ENCODE data around the gene NPTXR. TPM values are rescaled to one million over a fixed set of nuclear protein-coding genes. Genes with fewer than 3 reads are reported as not detected.

The NPTXR gene
- total RNA-seq, 1 donor from 2014 or later, result 4.8 TPM

GRCh38 chr22:38874529-38875222 lies 30.8 kb upstream of the NPTXR start:
- Mint-ChIP-seq H3K4me3 (ENCODE audit: unreplicated experiment) (no peak overlapping the region), H3K27me3 (ENCODE audit: unreplicated experiment) (peaks cover 34% of the 10 kb centered on the region)

GRCh38 chr22:38873469-38874411 lies 29.9 kb upstream of the NPTXR start:
- Mint-ChIP-seq H3K36me3 (ENCODE audit: unreplicated experiment) (peaks cover 3% of the 10 kb centered on the region), H3K4me1 (ENCODE audit: unreplicated experiment) (peaks cover 23% of the 10 kb centered on the region), H3K9me3 (ENCODE audit: unreplicated experiment) (no peaks in the 10 kb centered on the region), H3K4me3 (ENCODE audit: unreplicated experiment) (peak overlapping the region; percentile 92), H3K27ac (ENCODE audit: unreplicated experiment) (peak overlapping the region; percentile 98), H3K27me3 (ENCODE audit: unreplicated experiment) (peaks cover 27% of the 10 kb centered on the region)
- peak; percentile 53 for DNase-seq (ENCODE audit: extremely low spot score, unreplicated experiment)
- TF ChIP-seq CTCF (IDR thresholded peaks at IDR 0.05), result no peak

More at GRCh38 chr22:38874529-38875222, 30.8 kb upstream of the NPTXR start:
- H3K27ac Mint-ChIP-seq (ENCODE audit: unreplicated experiment), result no peak overlapping the region
- peaks cover 23% of the 10 kb centered on the region for H3K4me1 Mint-ChIP-seq (ENCODE audit: unreplicated experiment)
- peaks cover 3% of the 10 kb centered on the region for H3K36me3 Mint-ChIP-seq (ENCODE audit: unreplicated experiment)
- peak; percentile 32 for DNase-seq (ENCODE audit: extremely low spot score, unreplicated experiment)
- H3K9me3 Mint-ChIP-seq (ENCODE audit: unreplicated experiment), result no peaks in the 10 kb centered on the region
- TF ChIP-seq CTCF (IDR thresholded peaks at IDR 0.05), result no peak

- Mint-ChIP-seq H3K36me3 (ENCODE audit: unreplicated experiment) (peaks cover 3% of the 10 kb centered on the region), H3K9me3 (ENCODE audit: unreplicated experiment) (no peaks in the 10 kb centered on the region), H3K27ac (ENCODE audit: unreplicated experiment) (peak overlapping the region; percentile 98), H3K4me1 (ENCODE audit: unreplicated experiment) (peaks cover 23% of the 10 kb centered on the region), H3K4me3 (ENCODE audit: unreplicated experiment) (peak overlapping the region; percentile 92), H3K27me3 (ENCODE audit: unreplicated experiment) (peaks cover 23% of the 10 kb centered on the region)
- TF ChIP-seq CTCF (IDR thresholded peaks at IDR 0.05), result no peak
- DNase-seq (ENCODE audit: extremely low spot score, unreplicated experiment), result peak; percentile 86
Observed at GRCh38 chr22:38872831-38873248, 29.0 kb upstream of the NPTXR start.

DNA sequence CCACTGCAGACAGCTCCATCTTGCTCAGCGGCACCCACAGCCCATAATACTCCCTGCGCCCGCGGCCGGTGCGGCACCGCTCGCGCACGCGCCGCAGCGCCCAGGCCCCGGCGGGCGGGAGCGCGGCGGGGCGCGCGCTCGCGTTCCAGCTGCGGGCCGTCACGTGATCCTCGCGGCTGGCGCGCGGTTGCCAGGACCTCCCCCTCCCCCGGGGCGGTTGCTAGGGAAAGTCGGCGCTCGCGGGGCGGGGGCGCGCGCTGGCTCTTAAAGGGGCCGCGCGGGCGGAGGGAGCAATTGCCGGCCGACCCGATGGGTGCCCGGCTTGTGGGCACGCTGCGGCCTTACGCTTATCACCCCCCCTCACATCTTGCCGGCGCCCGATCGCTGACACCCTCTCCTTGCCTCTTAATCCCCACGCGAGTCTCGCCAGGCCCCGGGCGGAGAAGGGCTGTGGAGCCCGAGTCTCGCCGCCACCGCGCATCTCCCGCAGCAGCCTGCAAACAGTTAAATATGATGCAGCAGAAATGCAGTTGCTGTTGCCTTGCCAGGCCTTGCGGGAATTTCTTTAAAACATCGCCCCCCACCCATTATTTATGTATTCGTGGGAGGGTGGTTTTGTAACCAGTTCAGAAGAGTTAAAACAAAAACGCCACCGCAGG lies 28.5 kb upstream of the NPTXR start, which contains the start of gene CBX6:
Gene CBX6 (minus strand): TSS at position 45 of the 659 bp plus-strand sequence. CDS start 26 bp downstream, at position 19.
- no peaks in the 10 kb centered on the region for H3K9me3 Mint-ChIP-seq (ENCODE audit: unreplicated experiment)
- H3K27me3 Mint-ChIP-seq (ENCODE audit: unreplicated experiment), result peaks cover 23% of the 10 kb centered on the region

More for the DNA sequence above, 28.5 kb upstream of the NPTXR start, which contains the start of gene CBX6:
- Mint-ChIP-seq H3K36me3 (ENCODE audit: unreplicated experiment) (peaks cover 5% of the 10 kb centered on the region), H3K4me1 (ENCODE audit: unreplicated experiment) (peaks cover 23% of the 10 kb centered on the region), H3K27ac (ENCODE audit: unreplicated experiment) (peak within 1 kb of the TSS; percentile 98), H3K4me3 (ENCODE audit: unreplicated experiment) (peak within 1 kb of the TSS; percentile 92)
- TF ChIP-seq CTCF (IDR thresholded peaks at IDR 0.05), result no peak
- peak; percentile 98 for DNase-seq (ENCODE audit: extremely low spot score, unreplicated experiment)

Measured in osteocyte (in vitro differentiated cells).